GM18861 (cell line): ENCODE measurements around the gene RBM42.
"Not testable (repeated sequence)": the region's sequence is repeated elsewhere in the genome, so short reads cannot be mapped to it uniquely, and the experiment has no call there.

ENCODE experiments used
- ATAC-seq: cut with Tn5 transposase; IDR thresholded peaks from one replicate; pipeline ENCODE4 v1.9.1; 2021; ENCODE audit not compliant: unreplicated experiment

The RBM42 gene, protein sequence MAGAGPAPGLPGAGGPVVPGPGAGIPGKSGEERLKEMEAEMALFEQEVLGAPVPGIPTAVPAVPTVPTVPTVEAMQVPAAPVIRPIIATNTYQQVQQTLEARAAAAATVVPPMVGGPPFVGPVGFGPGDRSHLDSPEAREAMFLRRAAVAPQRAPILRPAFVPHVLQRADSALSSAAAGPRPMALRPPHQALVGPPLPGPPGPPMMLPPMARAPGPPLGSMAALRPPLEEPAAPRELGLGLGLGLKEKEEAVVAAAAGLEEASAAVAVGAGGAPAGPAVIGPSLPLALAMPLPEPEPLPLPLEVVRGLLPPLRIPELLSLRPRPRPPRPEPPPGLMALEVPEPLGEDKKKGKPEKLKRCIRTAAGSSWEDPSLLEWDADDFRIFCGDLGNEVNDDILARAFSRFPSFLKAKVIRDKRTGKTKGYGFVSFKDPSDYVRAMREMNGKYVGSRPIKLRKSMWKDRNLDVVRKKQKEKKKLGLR

GRCh38 chr19:35628565-35629331 lies at the start of gene RBM42:
Gene RBM42, plus strand, starts transcription at chr19:35629036. Its CDS starts 118 bp downstream, at chr19:35629154.
- peak; percentile 86 for ATAC-seq

DNA sequence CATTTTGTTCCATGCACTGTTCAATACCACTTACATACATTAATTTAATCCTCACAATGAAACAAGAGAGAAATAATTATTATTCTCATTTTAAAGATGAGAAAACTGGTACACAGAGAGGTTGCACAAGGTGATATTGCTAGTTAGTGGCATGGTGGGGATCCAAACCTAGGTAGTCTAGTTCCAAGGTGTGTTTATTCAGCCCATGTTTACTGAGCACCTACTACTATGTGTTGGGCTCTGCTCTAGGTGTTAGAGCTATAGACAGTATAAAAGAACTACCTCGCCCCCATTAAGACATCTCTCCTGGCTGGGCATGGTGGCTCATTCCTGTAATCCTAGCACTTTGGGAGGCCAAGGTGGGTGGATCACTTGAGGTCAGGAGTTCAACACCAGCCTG lies 46.1 kb upstream of the RBM42 start:
- ATAC-seq: no peak

DNA sequence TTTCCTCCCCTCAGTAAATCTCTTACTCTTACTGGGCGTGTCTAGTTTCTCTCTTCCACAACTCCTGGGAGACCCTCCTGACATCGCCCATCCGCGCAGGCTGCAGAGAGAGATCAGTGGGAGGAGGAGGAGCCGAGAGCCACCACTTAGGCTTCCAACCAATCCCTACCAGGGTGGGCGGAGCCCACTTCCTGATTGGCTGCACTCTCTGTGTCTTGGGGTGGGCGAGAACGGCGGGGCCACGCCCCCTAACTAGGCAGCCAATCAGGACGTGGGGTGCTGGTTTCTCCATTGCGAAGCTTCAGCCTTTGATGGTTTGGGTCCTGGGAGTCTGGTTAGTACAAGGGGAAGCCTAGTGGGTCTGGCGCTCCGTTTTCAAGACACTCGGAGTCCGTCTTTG lies 43.0 kb upstream of the RBM42 start, which contains the start of gene PMIS2:
Gene PMIS2 (plus strand): TSS at position 326 of the 400 bp plus-strand sequence. CDS start 87 bp downstream, outside the sequence.
- ATAC-seq: no peak

DNA sequence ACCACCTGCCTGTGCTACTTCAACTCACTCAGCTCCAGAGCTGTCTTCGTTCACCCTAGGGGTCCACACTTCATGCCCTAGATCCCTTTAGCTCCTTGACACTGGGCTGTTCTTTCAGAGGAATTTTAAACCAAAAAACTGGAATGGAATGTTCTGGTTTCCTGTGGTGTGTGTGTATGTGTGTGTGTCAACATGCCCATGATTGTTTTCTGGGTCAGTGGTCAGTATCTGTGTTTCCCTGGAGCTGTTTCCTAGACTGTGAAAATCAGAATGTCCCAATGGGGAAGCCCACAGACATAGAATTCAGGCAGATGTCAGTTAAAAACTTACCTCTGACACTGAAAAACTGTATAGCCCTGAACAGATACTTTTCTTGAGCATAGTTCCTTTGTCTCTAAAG lies 41.5 kb upstream of the RBM42 start:
- no peak for ATAC-seq

- ATAC-seq: no peak
Observed at GRCh38 chr19:35590875-35591274, 38.0 kb upstream of the RBM42 start.

GRCh38 chr19:35592226-35592625 lies 36.6 kb upstream of the RBM42 start:
- ATAC-seq: no peak

- ATAC-seq: not testable (repeated sequence)
Observed at GRCh38 chr19:35595026-35595425, 33.8 kb upstream of the RBM42 start.

DNA sequence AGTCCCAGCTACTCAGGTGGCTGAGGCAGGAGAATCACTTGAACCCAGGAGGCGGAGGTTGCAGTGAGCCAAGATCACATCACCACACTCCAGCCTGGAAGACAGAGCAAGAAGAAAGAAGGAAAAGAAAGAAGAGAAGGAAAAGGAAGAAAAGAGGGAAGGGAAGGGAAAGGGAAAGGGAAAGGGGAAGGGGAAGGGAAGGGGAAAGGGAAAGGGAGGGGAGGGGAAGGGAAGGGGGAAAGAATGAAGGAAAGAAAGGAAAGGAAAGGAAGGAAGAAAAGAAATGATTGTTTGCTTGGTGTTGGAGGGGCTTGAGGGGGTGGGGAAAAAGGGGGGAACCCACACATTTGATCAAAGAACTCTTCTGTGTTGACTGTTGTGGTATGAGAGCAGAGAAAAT lies 32.9 kb upstream of the RBM42 start:
- no peak for ATAC-seq

GRCh38 chr19:35596366-35596999 lies 32.4 kb upstream of the RBM42 start:
- ATAC-seq: no peak

DNA sequence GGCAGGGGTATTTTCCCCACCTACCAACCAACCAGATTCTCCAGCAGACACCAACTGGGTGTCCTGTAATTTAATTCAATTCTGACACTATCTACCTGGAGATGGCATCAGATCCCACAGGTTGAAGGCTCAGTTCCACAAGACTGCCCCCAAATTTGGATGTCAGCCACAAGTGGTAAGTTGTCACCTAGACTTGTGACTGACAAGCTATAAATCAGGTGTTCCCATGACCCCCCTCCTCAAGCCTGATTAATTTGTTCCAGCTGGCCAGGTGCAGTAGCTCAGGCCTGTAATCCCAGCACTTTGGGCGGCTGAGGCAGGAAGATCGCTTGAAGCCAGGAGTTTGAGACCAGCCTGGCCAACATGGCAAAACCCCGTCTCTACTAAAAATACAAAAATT lies 26.9 kb upstream of the RBM42 start:
- ATAC-seq: no peak

GRCh38 chr19:35604436-35604835 lies 24.4 kb upstream of the RBM42 start:
- not testable (repeated sequence) for ATAC-seq

- ATAC-seq: not testable (repeated sequence)
Observed at GRCh38 chr19:35607170-35607569, 21.7 kb upstream of the RBM42 start.

GRCh38 chr19:35607661-35608060 lies 21.2 kb upstream of the RBM42 start:
- ATAC-seq: no peak

DNA sequence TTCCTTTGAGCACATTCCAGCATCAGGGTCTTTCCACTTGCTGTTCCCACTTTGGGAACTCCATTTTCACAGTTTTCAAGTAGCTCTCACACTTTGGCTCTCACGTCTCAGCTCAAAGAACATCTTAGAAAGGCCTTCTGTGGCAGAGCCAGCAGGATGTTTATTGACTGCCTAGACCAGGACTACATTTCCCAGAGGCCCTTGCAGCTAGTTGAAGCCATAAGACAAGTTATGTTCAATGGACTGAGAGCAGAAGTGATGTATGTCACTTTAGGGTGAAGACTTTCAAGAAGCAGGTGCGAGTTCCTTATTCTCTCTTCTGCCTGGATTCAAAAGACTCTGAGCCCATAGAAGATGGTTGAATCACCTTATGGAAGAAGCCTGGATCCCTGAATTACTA lies 20.6 kb upstream of the RBM42 start:
- no peak for ATAC-seq

DNA sequence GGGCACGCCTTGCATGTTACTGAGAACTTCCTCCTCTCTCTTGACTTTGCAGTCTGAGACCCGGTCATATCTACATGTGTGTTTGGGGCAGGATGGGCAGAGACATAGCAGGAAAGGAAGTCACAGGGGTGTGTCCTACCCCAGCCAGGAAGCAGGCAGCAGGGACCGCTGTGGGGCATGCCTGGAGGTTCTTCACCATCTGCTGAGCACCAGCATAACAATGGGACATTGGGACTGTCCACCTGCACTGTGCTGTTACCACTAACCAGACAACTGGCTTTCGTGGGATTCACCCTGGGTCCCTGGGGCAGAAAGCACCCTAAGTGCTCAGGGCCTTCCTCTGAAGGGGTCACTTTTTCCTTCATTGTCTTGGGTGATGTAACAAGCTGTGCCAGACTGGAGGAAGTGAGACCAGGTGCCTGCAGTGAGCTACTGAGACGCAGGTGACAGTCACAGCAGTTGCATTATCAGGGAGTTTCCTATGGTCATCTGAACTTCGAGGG lies 18.9 kb upstream of the RBM42 start:
- no peak for ATAC-seq

- no peak for ATAC-seq
Observed at GRCh38 chr19:35612224-35612558, 16.6 kb upstream of the RBM42 start.

GRCh38 chr19:35612559-35613321 lies 16.1 kb upstream of the RBM42 start, which contains the start of gene HAUS5:
Gene HAUS5, plus strand, starts transcription at chr19:35612735. Its CDS starts 60 bp downstream, at chr19:35612795.
- ATAC-seq: peak; percentile 65

- ATAC-seq: no peak
Observed at GRCh38 chr19:35613574-35613973, 15.3 kb upstream of the RBM42 start.

DNA sequence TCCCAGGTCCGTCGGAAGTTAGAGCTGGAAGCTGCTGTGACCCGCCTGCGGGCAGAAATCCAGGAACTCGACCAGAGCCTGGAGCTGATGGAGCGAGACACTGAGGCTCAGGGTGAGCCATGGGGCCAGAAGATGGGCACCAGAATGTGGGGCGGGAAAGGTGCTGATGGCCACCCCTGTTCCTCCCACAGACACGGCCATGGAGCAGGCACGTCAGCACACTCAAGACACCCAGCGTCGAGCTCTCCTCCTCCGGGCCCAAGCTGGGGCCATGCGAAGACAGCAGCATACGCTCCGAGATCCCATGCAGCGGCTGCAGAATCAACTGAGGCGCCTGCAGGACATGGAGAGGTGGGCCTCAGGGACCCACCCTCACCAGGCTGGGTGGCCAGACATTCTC lies 13.8 kb upstream of the RBM42 start:
- ATAC-seq: no peak

- no peak for ATAC-seq
Observed at GRCh38 chr19:35618857-35619256, 10.0 kb upstream of the RBM42 start.
